Sigmoid colon (tissue), 7 donors: ENCODE data around the gene HES3. TPM values are rescaled to one million over a fixed set of nuclear protein-coding genes. Genes with fewer than 3 reads are reported as not detected.

Experiments used
- DNase-seq: peaks from one replicate; pipeline ENCODE4 v3.0.0-alpha.2; 2019
- H3K27ac ChIP-seq, 4 donors: fragments of 200-600 bp; sonication (generic); one replicate each; pipeline ENCODE4 v1.5.1; 2016 to 2019; ENCODE audit warnings: mild to moderate bottlenecking in 1 of 4
- H3K27me3 ChIP-seq, 3 donors: fragments of 200-600 bp; sonication (generic); one replicate each; pipeline ENCODE4 v1.5.1; 2019; ENCODE audit warnings: mild to moderate bottlenecking in 1 of 3
- H3K36me3 ChIP-seq, 4 donors: fragments of 200-600 bp; sonication (generic); one replicate each; pipeline ENCODE4 v1.5.1; 2016 to 2019
- H3K4me1 ChIP-seq, 4 donors: fragments of 200-600 bp; sonication (generic); one replicate each; pipeline ENCODE4 v1.5.1; 2017 to 2019
- H3K4me3 ChIP-seq, 4 donors: fragments of 200-600 bp; sonication (generic); one replicate each; pipeline ENCODE4 v1.5.1; 2017 to 2019; ENCODE audit warnings: mild to moderate bottlenecking in 2 of 4, moderate library complexity in 1 of 4
- H3K9me3 ChIP-seq, 4 donors: fragments of 200-600 bp in 3 of 4; sonication (generic) in 3 of 4; one replicate each; pipeline versions ENCODE4 v1.5.1 to v1.6.1; 2013 to 2019
- EP300 ChIP-seq, 4 donors: sonication (generic); formaldehyde crosslinking; IDR thresholded peaks; one replicate each; pipeline ENCODE4 v1.6.1; 2017; ENCODE audit warnings: antibody characterized with exemption in 4 of 4
- POLR2A ChIP-seq, 2 donors: fragments of 450-650 bp; IDR thresholded peaks; one replicate each; pipeline ENCODE4 v1.6.1; 2016; ENCODE audit warnings: antibody characterized with exemption in 2 of 2, mild to moderate bottlenecking in 2 of 2, moderate library complexity in 2 of 2
- POLR2AphosphoS5 ChIP-seq, 4 donors: sonication (generic); formaldehyde crosslinking; IDR thresholded peaks; one replicate each; pipeline ENCODE4 v1.6.1; 2017; ENCODE audit warnings: antibody characterized with exemption in 4 of 4
- WGBS, 2 donors: extraction: QIAGEN DNeasy Blood & Tissue Kit; methylation state at CpG; one replicate each; pipeline ENCODE4 v1.1.7; 2013; 5-methylcytosine and 5-hydroxymethylcytosine counted together
- intact Hi-C: fragments of 100-400 bp; cut with DNase I; formaldehyde crosslinking; loops from one replicate; pipeline ENCODE4 v1.15.1; 2023
- polyA plus RNA-seq, 3 donors: library from polyadenylated mRNA; stranded (reverse); fragments of 200-250 nt; gene quantifications; one replicate each; pipeline ENCODE4 v1.2.3, GENCODE V29; 2013
- total RNA-seq, 4 donors: library from RNA; depleted of rRNA; stranded (reverse); fragments of >200 nt; gene quantifications; one replicate each; pipeline ENCODE4 v1.1.0, GENCODE V29; 2016
- TF ChIP-seq, protein P1 (sequence below), 4 experiments: fragments of 450-650 bp in 3 of 4; fragments of 200-600 bp in 1 of 4; IDR thresholded peaks; one replicate each; pipeline ENCODE4 v1.5.1; 2016 to 2019; ENCODE audit warnings: antibody characterized with exemption in 4 of 4, mild to moderate bottlenecking in 3 of 4, moderate library complexity in 2 of 4
- donor health status: healthy with polysubstance abuse.
- donor health status: Bipolar disorder and iron deficiency.
- donor health status: healthy.

HES3 gene
- total and polyA plus RNA-seq, 7 donors = not detected

DNA sequence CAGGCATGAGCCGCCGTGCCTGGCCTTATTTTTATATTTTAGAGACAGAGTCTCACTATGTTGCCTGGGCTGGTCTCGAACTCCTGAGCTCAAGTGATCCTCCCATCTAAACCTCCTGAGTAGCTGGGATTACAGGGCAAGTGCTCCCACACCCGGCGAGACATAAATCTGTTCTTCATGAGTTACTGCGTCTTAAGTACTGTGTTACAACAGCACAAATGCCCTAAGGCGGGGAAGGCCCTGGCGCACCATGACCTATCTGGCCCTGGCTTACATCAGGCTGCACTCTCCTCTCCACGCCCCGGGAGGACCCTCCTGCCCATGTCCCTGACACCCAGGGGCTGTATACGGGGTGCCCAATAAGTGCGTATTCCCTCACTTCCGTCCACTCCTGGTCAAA is 12.7 kb downstream of the HES3 start:
- Histone ChIP-seq H3K9me3 (no peaks in the 10 kb centered on the region), H3K27ac (no peak overlapping the region), H3K36me3 (peaks cover 0 to 4% (median 0%) of the 10 kb centered on the region in 4 donors), H3K4me1 (peaks cover 0 to 21% (median 20%) of the 10 kb centered on the region in 4 donors), H3K27me3 (peaks cover 0 to 33% (median 6%) of the 10 kb centered on the region in 3 donors), H3K4me3 (no peak overlapping the region)
- TF ChIP-seq, protein P1, sequence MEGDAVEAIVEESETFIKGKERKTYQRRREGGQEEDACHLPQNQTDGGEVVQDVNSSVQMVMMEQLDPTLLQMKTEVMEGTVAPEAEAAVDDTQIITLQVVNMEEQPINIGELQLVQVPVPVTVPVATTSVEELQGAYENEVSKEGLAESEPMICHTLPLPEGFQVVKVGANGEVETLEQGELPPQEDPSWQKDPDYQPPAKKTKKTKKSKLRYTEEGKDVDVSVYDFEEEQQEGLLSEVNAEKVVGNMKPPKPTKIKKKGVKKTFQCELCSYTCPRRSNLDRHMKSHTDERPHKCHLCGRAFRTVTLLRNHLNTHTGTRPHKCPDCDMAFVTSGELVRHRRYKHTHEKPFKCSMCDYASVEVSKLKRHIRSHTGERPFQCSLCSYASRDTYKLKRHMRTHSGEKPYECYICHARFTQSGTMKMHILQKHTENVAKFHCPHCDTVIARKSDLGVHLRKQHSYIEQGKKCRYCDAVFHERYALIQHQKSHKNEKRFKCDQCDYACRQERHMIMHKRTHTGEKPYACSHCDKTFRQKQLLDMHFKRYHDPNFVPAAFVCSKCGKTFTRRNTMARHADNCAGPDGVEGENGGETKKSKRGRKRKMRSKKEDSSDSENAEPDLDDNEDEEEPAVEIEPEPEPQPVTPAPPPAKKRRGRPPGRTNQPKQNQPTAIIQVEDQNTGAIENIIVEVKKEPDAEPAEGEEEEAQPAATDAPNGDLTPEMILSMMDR (IDR thresholded peaks at IDR 0.05) = no peak
- TF ChIP-seq POLR2A (IDR thresholded peaks at IDR 0.05) = no peak
- TF ChIP-seq EP300 (IDR thresholded peaks at IDR 0.05) = no peak
- no peak for TF ChIP-seq POLR2AphosphoS5 (IDR thresholded peaks at IDR 0.05)
- no peak for DNase-seq
- intact Hi-C loops = no loop called here
- 89 to 91% methylated on average over 13 of the region's 13 CpGs for WGBS, 2 donors

- TF ChIP-seq POLR2A (IDR thresholded peaks at IDR 0.05) = no peak
- TF ChIP-seq POLR2AphosphoS5 (IDR thresholded peaks at IDR 0.05) = no peak
- TF ChIP-seq EP300 (IDR thresholded peaks at IDR 0.05) = no peak
- TF ChIP-seq, protein P1 (IDR thresholded peaks at IDR 0.05) = no peak
- Histone ChIP-seq H3K9me3 (no peaks in the 10 kb centered on the region), H3K27ac (no peak overlapping the region), H3K36me3 (peaks cover 0 to 4% (median 0%) of the 10 kb centered on the region in 4 donors), H3K27me3 (peaks cover 0 to 34% (median 5%) of the 10 kb centered on the region in 3 donors), H3K4me3 (no peak overlapping the region), H3K4me1 (peaks cover 0 to 21% (median 20%) of the 10 kb centered on the region in 4 donors)
- intact Hi-C loops = no loop called here
- WGBS, 2 donors = 95 to 96% methylated on average over 8 of the region's 8 CpGs
- DNase-seq = no peak
Observed at GRCh38 chr1:6257541-6258069, 13.6 kb downstream of the HES3 start.

GRCh38 chr1:6258675-6259074 is 14.7 kb downstream of the HES3 start:
- WGBS, 2 donors = 47 to 71% methylated on average over 10 of the region's 10 CpGs
- no peak overlapping the region for H3K4me3 ChIP-seq
- H3K9me3 ChIP-seq = no peaks in the 10 kb centered on the region
- H3K27ac ChIP-seq = no peak overlapping the region
- TF ChIP-seq POLR2A (IDR thresholded peaks at IDR 0.05) (no peak), EP300 (IDR thresholded peaks at IDR 0.05) (no peak), POLR2AphosphoS5 (IDR thresholded peaks at IDR 0.05) (no peak)
- TF ChIP-seq, protein P1 (IDR thresholded peaks at IDR 0.05) = no peak
- intact Hi-C loops = no loop called here
- no peak for DNase-seq
- peaks cover 0 to 24% (median 22%) of the 10 kb centered on the region in 4 donors for H3K4me1 ChIP-seq
- peaks cover 0 to 28% (median 5%) of the 10 kb centered on the region in 3 donors for H3K27me3 ChIP-seq
- no peaks in the 10 kb centered on the region for H3K36me3 ChIP-seq

DNA sequence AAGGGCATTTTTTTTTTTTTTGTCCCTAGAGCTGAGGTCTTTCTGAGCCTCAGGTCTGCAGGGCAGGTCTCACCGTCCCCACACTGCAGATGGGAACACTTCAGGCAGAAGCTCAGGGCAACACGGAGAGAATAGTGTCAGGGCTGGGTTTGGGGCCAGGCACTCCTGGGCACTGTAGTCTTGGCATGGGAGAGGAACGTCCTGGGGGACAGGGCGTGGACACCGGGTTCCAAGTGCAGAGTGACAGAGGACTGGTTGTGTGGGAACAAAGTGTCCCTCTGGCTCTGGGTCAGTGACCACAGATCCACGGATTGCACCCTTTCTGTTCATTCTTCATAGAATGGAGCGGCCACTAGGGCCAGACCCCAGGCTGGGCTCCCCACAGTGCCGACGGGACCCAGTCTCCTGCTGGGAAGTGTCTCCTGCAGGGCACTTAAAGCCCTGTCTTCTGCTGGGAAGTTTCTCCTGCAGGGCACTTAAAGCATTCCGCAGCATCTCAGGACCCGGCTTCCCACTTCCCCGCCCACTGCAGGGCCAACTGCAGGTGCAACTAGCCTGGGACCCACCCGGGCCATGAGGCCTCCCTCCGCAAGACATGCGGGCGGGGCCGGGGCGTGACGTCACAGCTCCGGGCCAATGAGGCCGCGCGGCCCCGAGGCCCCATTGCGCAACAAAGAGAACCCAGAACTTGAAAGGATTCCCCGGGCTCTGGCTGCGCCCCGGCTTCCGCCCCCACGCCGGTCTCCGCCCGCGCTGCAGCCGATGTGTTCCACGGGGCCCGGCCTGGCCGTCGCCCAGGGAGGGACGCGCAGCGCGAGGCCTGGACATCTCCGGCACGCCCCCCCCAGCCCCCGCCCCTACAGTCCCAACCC is 15.7 kb downstream of the HES3 start:
- peaks cover 0 to 27% (median 23%) of the 10 kb centered on the region in 4 donors for H3K4me1 ChIP-seq
- H3K27ac ChIP-seq = peak overlapping the region; percentile 71 to 76 (median 72)
- TF ChIP-seq EP300 (IDR thresholded peaks at IDR 0.05) = no peak
- peak in 1 of 2 donors; percentile 6 for TF ChIP-seq POLR2A (IDR thresholded peaks at IDR 0.05)
- TF ChIP-seq POLR2AphosphoS5 (IDR thresholded peaks at IDR 0.05) = peak in 2 of 4 donors; percentile 10 to 18
- no peaks in the 10 kb centered on the region for H3K9me3 ChIP-seq
- H3K4me3 ChIP-seq = peak overlapping the region; percentile 57 to 62 (median 60)
- no peaks in the 10 kb centered on the region for H3K36me3 ChIP-seq
- 3 to 8% methylated on average over 46 of the region's 46 CpGs for WGBS, 2 donors
- intact Hi-C loops = no loop called here
- peaks cover 0 to 28% (median 5%) of the 10 kb centered on the region in 3 donors for H3K27me3 ChIP-seq
- peak; percentile 95 for DNase-seq

- H3K36me3 ChIP-seq = no peaks in the 10 kb centered on the region
- H3K9me3 ChIP-seq = no peaks in the 10 kb centered on the region
- peaks cover 0 to 27% (median 23%) of the 10 kb centered on the region in 4 donors for H3K4me1 ChIP-seq
- TF ChIP-seq POLR2AphosphoS5 (IDR thresholded peaks at IDR 0.05) (no peak), EP300 (IDR thresholded peaks at IDR 0.05) (no peak), POLR2A (IDR thresholded peaks at IDR 0.05) (no peak)
- TF ChIP-seq, protein P1 (IDR thresholded peaks at IDR 0.05) = no peak
- peak overlapping the region; percentile 57 to 62 (median 60) for H3K4me3 ChIP-seq
- peak; percentile 77 for DNase-seq
- WGBS, 2 donors = 1% methylated on average over 61 of the region's 61 CpGs
- peak overlapping the region; percentile 71 to 76 (median 72) for H3K27ac ChIP-seq
- H3K27me3 ChIP-seq = peaks cover 0 to 28% (median 5%) of the 10 kb centered on the region in 3 donors
- intact Hi-C loops = no loop called here
Observed at GRCh38 chr1:6260433-6260934, 16.5 kb downstream of the HES3 start.
